A549 (cell line): Measurements from ENCODE around the gene FIZ1.

ENCODE experiments used
- CHD4 ChIP-seq: fragments of 200-600 bp; sonication (generic); IDR thresholded peaks from 2 replicates; pipeline ENCODE4 v1.6.1; 2016; ENCODE audit warnings: antibody characterized with exemption, mild to moderate bottlenecking, borderline replicate concordance
- CTCF ChIP-seq: fragments of >200 bp; sonication (Bioruptor Twin); formaldehyde crosslinking; IDR thresholded peaks from 3 replicates; pipeline ENCODE4 v1.5.1; 2016
- JUNB ChIP-seq: fragments of >200 bp; sonication (Bioruptor Twin); formaldehyde crosslinking; IDR thresholded peaks from 2 replicates; pipeline ENCODE4 v1.6.1; 2016
- RFX5 ChIP-seq: fragments of 450-650 bp; IDR thresholded peaks from 2 replicates; pipeline ENCODE4 v1.7.1; 2014; ENCODE audit warnings: antibody characterized with exemption, mild to moderate bottlenecking, moderate library complexity

GRCh38 chr19:55563261-55563690, 36.0 kb downstream of the FIZ1 start:
- TF ChIP-seq RFX5 (no peak), JUNB (no peak), CHD4 (no peak), CTCF (no peak)
